ENCODE results near the gene NAT10. TPM values are rescaled to one million over a fixed set of nuclear protein-coding genes. Genes with fewer than 3 reads are reported as not detected.

The NAT10 gene
- total RNA-seq, 2 donors from 2014 or later, result 13.3 to 16.0 TPM

DNA sequence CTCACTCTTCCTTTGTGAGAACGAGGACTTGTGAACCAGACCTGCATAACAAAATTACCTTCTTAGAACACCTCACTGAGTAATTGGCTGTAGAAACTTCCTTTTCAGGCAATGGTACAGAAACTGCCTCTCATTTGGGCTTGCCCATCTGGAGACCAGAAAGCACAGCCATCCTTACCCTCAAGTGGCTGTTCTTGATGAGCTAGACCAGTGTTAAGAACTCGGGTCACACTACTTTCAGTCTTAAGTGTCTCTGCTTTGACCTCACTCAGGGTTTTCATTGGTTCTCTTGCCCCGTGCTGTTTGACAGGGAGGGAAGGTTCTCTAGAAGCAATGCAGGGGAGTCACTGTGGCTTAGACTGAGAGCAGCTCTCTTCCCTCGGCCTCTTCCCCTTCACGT lies 29.3 kb downstream of the NAT10 start:
- no peaks in the 10 kb centered on the region for H3K27me3 ChIP-seq
- H3K4me1 ChIP-seq, result peaks cover 0 to 7% of the 10 kb centered on the region in 2 donors
- no peaks in the 10 kb centered on the region for H3K9me3 ChIP-seq
- no peak for DNase-seq (ENCODE audit: low spot score)
- H3K4me3 ChIP-seq, result no peak overlapping the region
- H3K27ac ChIP-seq, result no peak overlapping the region
- no peak for TF ChIP-seq CTCF (IDR thresholded peaks at IDR 0.05)
- H3K36me3 ChIP-seq, result peaks cover 95% of the 10 kb centered on the region

- Histone ChIP-seq H3K27ac (no peak overlapping the region), H3K36me3 (peaks cover 95% of the 10 kb centered on the region), H3K9me3 (no peaks in the 10 kb centered on the region), H3K4me3 (no peak overlapping the region), H3K27me3 (no peaks in the 10 kb centered on the region), H3K4me1 (peaks cover 0 to 7% of the 10 kb centered on the region in 2 donors)
- no peak for DNase-seq (ENCODE audit: low spot score)
- TF ChIP-seq CTCF (IDR thresholded peaks at IDR 0.05), result no peak
Measured at GRCh38 chr11:34135439-34135838, 30.0 kb downstream of the NAT10 start.

DNA sequence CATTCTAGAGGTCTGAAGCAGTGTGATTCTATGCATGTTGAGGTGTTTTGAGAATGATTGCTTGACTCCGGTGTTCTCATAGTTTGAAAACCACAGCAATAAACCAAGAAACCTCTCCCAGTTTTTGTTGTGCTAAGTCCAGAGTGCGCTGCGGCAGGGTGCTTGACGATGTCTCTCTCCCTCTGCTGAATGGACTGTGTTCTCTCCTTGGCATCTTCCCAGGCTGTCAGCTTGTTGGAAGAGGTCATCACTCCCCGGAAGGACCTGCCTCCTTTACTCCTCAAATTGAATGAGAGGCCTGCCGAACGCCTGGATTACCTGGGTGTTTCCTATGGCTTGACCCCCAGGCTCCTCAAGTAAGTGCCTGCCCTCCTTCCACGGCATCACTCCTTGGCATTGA lies 31.0 kb downstream of the NAT10 start:
- Histone ChIP-seq H3K4me1 (peaks cover 0 to 7% of the 10 kb centered on the region in 2 donors), H3K27me3 (no peaks in the 10 kb centered on the region), H3K36me3 (peaks cover 95% of the 10 kb centered on the region), H3K4me3 (no peak overlapping the region), H3K27ac (no peak overlapping the region), H3K9me3 (no peaks in the 10 kb centered on the region)
- no peak for TF ChIP-seq CTCF (IDR thresholded peaks at IDR 0.05)
- DNase-seq (ENCODE audit: low spot score), result no peak

DNA sequence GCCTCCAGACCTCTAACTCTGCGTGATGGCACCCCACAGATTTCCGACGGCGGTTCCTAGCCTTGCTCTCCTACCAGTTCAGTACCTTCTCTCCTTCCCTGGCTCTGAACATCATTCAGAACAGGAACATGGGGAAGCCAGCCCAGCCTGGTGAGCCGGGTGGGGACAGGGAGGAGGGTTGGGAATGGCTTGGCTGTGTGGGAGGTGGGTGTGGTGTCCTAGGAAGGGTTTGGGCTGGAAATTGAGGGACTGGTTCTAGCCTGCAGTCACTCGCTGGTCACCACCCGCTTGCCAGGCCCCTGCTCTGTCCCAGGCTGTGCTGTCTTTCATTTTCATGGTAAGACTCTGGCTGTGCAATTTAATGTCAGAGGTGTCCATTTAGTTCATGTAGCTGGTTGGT lies 33.9 kb downstream of the NAT10 start:
- peaks cover 99% of the 10 kb centered on the region for H3K36me3 ChIP-seq
- H3K4me1 ChIP-seq, result peaks cover 0 to 11% of the 10 kb centered on the region in 2 donors
- DNase-seq (ENCODE audit: low spot score), result no peak

GRCh38 chr11:34140149-34140548 lies 34.7 kb downstream of the NAT10 start:
- Histone ChIP-seq H3K27me3 (no peaks in the 10 kb centered on the region), H3K4me3 (no peak overlapping the region), H3K4me1 (peaks cover 0 to 11% of the 10 kb centered on the region in 2 donors), H3K9me3 (no peaks in the 10 kb centered on the region), H3K27ac (no peak overlapping the region), H3K36me3 (peaks cover 99% of the 10 kb centered on the region)
- TF ChIP-seq CTCF (IDR thresholded peaks at IDR 0.05), result no peak
- no peak for DNase-seq (ENCODE audit: low spot score)

More for the DNA sequence above, 33.9 kb downstream of the NAT10 start:
- Histone ChIP-seq H3K27me3 (no peaks in the 10 kb centered on the region), H3K9me3 (no peaks in the 10 kb centered on the region), H3K27ac (no peak overlapping the region), H3K4me3 (no peak overlapping the region)
- TF ChIP-seq CTCF (IDR thresholded peaks at IDR 0.05), result no peak

GRCh38 chr11:34143048-34143447 lies 37.6 kb downstream of the NAT10 start:
- no peak for DNase-seq (ENCODE audit: low spot score)
- Histone ChIP-seq H3K4me1 (peaks cover 0 to 11% of the 10 kb centered on the region in 2 donors), H3K36me3 (peaks cover 99% of the 10 kb centered on the region), H3K27ac (no peak overlapping the region), H3K27me3 (no peaks in the 10 kb centered on the region), H3K4me3 (no peak overlapping the region), H3K9me3 (no peaks in the 10 kb centered on the region)
- TF ChIP-seq CTCF (IDR thresholded peaks at IDR 0.05), result no peak
